D721Med (cell line): ENCODE measurements around the gene NUDT4.
A peak's percentile ranks its signal among the peaks of the same experiment; 100 is the strongest.
"Not testable (repeated sequence)": the region's sequence is repeated elsewhere in the genome, so short reads cannot be mapped to it uniquely, and the experiment has no call there.

Experiments used
- DNase-seq: peaks from one replicate; pipeline ENCODE4 v3.0.0; 2011; ENCODE audit warnings: low spot score; ENCODE audit not compliant: insufficient read length
- FAIRE-seq: peaks from 2 replicates; lab custom pipeline; 2011; peaks lifted over from hg19 to GRCh38; lab: Jason Lieb, UNC
- TF ChIP-seq, protein P1 (sequence below): IDR thresholded peaks from 2 replicates; pipeline ENCODE4 v1.5.1; 2012; ENCODE audit warnings: mild to moderate bottlenecking, control low read depth; ENCODE audit not compliant: insufficient read depth; ENCODE audit errors: missing control alignments

The NUDT4 gene

DNA sequence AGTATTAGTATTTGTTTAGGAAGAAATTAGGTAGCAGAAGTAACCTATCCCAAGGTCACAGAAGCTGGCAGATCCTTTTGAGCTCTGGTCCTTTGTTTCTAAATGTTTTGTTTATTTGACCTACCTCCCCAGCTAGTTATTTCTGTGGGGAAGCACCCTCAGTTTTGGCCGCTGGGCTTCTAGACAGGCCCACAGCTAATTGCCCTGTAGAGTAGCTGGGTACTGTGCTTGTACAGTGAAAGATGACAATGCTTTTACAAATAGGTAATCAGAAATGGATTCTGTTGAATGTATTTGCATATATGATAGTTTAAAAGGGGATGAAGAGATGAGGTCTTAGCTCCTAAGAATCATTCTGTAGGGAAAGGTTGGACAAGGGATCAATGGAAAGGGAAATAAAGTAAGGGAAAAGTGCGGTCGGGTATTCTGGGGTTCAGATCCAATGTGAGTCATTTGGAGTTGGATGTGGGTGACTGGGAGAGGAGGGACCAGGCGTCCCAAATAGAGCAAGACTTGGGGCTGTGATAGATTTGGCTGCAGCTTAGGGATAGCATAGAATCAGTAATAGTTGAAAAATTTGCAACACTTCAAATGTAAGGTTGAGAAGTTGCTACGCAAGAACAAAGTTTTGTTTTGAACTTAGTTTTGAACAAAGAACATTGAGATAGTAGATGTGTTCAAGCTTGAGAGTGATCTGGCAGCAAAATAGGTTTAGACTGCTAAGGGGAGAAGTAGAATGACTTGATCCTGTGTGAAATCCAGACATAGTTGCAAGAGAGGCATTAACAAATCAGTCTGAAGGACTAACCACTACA is 3.6 kb downstream of the NUDT4 start:
- DNase-seq (no peak), FAIRE-seq (no peak)
- TF ChIP-seq, protein P1, sequence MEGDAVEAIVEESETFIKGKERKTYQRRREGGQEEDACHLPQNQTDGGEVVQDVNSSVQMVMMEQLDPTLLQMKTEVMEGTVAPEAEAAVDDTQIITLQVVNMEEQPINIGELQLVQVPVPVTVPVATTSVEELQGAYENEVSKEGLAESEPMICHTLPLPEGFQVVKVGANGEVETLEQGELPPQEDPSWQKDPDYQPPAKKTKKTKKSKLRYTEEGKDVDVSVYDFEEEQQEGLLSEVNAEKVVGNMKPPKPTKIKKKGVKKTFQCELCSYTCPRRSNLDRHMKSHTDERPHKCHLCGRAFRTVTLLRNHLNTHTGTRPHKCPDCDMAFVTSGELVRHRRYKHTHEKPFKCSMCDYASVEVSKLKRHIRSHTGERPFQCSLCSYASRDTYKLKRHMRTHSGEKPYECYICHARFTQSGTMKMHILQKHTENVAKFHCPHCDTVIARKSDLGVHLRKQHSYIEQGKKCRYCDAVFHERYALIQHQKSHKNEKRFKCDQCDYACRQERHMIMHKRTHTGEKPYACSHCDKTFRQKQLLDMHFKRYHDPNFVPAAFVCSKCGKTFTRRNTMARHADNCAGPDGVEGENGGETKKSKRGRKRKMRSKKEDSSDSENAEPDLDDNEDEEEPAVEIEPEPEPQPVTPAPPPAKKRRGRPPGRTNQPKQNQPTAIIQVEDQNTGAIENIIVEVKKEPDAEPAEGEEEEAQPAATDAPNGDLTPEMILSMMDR: no peak

DNA sequence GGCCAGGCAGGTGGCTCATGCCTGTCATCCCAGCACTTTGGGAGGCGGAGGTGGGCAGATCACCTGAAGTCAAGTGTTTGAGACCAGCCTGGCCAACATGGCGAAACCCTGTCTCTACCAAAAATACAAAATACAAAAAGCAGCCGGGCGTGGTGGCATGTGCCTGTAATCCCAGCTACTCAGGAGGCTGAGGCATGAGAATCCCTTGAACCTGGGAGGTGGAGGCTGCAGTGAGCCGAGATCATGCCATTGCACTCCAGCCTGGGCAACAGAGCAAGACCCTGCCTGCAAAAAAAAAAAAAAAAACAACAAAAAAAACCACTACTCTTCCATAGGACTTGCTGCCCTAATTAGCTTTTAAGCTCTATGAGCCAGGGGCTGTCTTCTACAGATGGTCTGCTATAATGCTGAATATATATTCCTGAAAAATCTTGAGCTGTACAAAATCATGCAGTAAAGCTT is 4.3 kb downstream of the NUDT4 start:
- DNase-seq, FAIRE-seq: not testable (repeated sequence)

DNA sequence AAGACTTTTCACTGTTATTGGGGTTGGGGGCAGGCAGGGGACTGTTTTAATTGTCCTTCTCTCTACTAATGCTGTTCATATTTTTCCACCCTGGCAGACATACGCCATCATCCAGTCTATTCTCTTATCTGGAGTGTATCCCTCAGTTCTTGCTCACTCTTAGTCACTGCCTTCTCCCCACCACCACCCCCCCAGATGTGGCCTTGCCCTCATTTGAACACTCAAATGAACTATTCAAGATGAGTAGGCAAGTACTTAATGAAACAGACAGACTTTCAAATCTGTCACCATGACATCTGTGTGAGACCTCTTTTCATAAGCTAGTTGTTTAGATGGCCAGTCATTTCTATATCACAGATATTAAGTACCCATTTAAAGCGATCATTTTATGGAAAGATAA is 10.1 kb downstream of the NUDT4 start:
- TF ChIP-seq, protein P1: no peak
- DNase-seq (no peak), FAIRE-seq (no peak)

DNA sequence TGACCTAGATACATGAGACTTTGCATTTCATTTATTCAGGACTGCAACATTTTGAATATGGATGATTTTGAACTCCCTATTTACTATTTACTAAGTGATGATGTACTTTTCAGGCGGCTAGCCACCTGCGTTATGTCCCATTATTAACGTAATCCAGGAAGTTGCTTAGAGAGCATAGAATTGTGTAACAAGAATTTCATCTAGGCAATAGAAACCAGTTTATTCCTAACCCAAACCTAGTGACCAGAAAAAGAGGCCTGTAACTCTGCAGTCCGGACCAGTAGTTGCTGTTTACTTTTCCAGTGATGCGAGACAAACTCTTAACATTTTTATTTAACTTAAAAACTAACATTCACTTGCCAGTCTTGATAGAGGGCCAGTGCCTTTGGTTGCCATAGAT is 12.3 kb downstream of the NUDT4 start:
- TF ChIP-seq, protein P1: no peak
- FAIRE-seq: no peak
- no peak for DNase-seq

DNA sequence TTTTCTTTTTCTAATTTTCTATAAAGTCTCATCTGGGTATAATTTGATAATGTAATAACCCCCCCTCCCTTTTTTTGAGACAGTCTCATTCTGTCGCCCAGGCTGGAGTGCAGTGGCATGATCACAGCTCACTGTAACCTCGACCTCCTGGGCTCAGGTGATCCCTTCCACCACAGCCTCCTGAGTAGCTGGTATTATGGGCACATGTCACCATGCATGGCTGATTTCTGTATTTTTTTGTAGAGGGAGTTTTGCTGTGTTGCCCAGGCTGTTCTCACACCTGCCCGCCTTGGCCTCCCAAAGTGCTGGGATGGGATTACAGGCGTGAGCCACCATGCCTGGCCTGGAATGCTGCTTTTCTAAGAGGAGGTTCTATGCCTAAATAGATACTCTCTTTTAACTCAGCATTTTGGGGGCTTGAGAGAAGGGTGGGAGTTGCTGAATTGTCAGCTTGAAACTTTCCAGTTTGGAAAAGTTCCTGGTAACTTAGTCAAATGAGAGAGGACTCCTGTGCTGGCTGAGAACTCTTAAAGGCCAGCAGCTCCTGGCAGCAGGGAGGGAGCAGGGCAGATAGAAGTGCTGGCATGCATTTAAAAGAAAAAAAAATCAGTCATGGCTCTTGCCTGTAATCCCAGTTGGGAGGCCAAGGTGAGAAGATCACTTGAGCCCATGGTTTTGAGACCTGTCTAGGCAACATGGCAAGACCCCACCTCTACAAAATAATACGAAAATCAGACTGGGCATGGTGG is 13.0 kb downstream of the NUDT4 start:
- TF ChIP-seq, protein P1: no peak
- FAIRE-seq (no peak), DNase-seq (no peak)

DNA sequence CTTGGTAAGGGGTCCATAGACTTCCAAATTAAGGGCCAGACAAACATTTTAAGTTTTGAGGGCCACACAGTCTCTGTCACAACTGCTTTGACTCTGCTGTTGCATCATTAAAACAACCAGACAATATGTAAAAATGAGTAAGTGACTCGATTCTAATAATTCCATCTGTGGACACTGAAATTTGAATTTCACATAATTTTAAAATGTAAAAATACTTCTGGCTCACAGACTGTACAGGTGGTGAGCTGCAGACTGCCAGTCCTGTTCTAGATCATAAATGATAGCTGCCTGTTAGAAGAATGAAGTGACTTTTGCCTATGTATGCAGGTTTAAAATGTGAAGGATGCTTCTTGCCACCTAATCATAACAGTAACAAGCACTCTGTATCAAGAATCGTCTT is 15.7 kb downstream of the NUDT4 start:
- no peak for FAIRE-seq
- TF ChIP-seq, protein P1: no peak

DNA sequence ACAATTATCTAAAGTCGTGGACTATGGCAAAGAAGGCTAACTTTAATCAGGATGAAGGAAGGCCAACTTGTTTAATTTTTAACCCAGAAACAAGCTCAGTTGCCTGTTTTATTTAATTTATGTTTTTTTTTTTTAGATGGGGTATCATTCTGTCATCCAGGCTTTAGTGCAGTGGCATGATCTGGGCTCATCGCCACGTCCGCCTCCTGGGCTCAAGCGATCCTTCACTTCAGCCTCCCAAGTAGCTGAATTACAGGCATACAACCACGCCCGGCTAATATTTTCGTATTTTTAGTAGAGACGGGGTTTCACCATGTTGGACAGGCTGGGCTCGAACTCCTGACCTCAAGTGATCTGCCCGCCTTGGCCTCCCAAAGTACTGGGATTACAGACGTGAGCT is 19.7 kb downstream of the NUDT4 start:
- TF ChIP-seq, protein P1: no peak
- no peak for FAIRE-seq

More for the DNA sequence above, 15.7 kb downstream of the NUDT4 start:
- DNase-seq: no peak

DNA sequence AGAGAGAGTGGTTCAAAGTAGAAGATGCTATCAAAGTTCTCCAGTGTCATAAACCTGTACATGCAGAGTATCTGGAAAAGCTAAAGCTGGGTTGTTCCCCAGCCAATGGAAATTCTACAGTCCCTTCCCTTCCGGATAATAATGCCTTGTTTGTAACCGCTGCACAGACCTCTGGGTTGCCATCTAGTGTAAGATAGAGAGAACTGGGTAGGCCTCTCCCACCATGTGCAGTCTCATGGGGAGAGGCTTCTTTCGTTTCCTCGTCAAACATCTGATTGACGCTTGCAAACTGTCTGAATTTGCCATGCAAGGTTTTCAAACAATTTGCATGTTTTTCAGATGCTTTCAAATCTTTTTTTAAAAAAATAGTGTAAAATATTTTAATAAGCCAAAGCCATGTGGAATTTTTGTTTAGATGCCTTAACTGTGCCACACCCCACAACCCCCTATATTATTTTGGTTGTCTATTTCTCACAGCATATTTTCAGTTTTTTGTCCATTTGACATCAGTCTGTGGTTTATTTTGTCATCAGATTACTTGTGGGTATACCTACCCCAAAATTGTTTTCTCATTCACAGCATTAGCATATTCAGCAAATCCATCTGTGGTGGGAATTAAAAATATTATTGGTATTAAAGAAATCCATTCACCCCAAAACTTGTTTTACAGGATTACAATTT is 21.6 kb downstream of the NUDT4 start:
- peak; percentile 98 for FAIRE-seq
- not testable (repeated sequence) for DNase-seq

More for the DNA sequence above, 19.7 kb downstream of the NUDT4 start:
- DNase-seq: no peak
